Esophagus muscularis mucosa (tissue), 4 donors: Measurements from ENCODE around the gene MRLN.

Experiments used
- EP300 ChIP-seq: sonication (generic); formaldehyde crosslinking; IDR thresholded peaks from one replicate; pipeline ENCODE4 v1.6.1; 2017; ENCODE audit warnings: antibody characterized with exemption
- POLR2A ChIP-seq: fragments of 450-650 bp; IDR thresholded peaks from one replicate; pipeline ENCODE4 v1.6.1; 2017; ENCODE audit warnings: antibody characterized with exemption, moderate library complexity, mild to moderate bottlenecking, low read depth
- TF ChIP-seq, protein P1 (sequence below), 3 experiments: fragments of 200-600 bp in 2 of 3; fragments of 450-650 bp in 1 of 3; sonication (generic) in 2 of 3; IDR thresholded peaks; one replicate each; pipeline ENCODE4 v1.5.1; 2017 to 2019; ENCODE audit warnings: antibody characterized with exemption in 3 of 3, mild to moderate bottlenecking in 2 of 3, moderate library complexity in 1 of 3

DNA sequence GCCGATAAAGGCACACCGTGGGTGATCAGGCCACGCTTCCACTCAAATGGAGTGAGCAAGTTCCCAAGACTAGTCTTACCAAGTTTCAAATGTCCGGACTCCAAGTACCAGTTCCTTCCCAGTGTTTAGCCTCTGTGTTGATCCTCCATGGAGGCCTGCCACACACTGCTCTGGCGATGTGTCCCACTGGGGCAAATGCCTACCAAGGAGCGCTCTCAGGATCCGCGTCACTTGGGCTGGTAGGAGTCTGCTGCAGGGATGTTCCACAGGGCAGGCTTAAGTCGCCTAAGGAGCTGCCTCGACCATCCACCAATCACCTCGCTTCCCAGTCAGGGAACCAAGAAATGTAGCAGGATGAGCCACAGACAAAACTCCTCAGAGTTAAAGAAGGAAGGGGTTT is 17.4 kb upstream of the MRLN start:
- TF ChIP-seq, protein P1, sequence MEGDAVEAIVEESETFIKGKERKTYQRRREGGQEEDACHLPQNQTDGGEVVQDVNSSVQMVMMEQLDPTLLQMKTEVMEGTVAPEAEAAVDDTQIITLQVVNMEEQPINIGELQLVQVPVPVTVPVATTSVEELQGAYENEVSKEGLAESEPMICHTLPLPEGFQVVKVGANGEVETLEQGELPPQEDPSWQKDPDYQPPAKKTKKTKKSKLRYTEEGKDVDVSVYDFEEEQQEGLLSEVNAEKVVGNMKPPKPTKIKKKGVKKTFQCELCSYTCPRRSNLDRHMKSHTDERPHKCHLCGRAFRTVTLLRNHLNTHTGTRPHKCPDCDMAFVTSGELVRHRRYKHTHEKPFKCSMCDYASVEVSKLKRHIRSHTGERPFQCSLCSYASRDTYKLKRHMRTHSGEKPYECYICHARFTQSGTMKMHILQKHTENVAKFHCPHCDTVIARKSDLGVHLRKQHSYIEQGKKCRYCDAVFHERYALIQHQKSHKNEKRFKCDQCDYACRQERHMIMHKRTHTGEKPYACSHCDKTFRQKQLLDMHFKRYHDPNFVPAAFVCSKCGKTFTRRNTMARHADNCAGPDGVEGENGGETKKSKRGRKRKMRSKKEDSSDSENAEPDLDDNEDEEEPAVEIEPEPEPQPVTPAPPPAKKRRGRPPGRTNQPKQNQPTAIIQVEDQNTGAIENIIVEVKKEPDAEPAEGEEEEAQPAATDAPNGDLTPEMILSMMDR (IDR thresholded peaks at IDR 0.05), result no peak
- TF ChIP-seq POLR2A (no peak), EP300 (no peak)
